Activated B cell treated with CpG ODN at 0.5 μM for 24 hours (primary cell): ENCODE results near the gene DTX3L. TPM values are rescaled to one million over a fixed set of nuclear protein-coding genes. Genes with fewer than 3 reads are reported as not detected.

Source experiments
- ATAC-seq: fragments of 200-7000 bp; cut with Tn5 transposase; one replicate; pipeline ENCODE4 v1.10.0; 2021; ENCODE audit warnings: low read depth, mild to moderate bottlenecking, moderate library complexity
- CTCF ChIA-PET: fragments of 350-600 bp; sonication (Branson Sonifier 250); formaldehyde crosslinking; loops from one replicate; lab custom pipeline; 2021; ENCODE audit warnings: antibody characterized with exemption; lab: Charles Lee
- POLR2A ChIA-PET: fragments of 350-600 bp; sonication (Branson Sonifier 250); formaldehyde crosslinking; loops from one replicate; lab custom pipeline; 2021; ENCODE audit warnings: antibody characterized with exemption; lab: Charles Lee
- DNase-seq: peaks from one replicate; pipeline ENCODE4 v3.0.0; 2022
- H3K27ac Mint-ChIP-seq: one replicate; pipeline ENCODE4 v1.8.0; 2020; ENCODE audit warnings: mixed read lengths
- H3K27me3 Mint-ChIP-seq: one replicate; pipeline ENCODE4 v1.8.0; 2021; ENCODE audit warnings: mixed read lengths
- H3K36me3 Mint-ChIP-seq: one replicate; pipeline ENCODE4 v1.8.0; 2021; ENCODE audit warnings: low read depth, mixed read lengths
- H3K4me1 Mint-ChIP-seq: one replicate; pipeline ENCODE4 v1.8.0; 2021; ENCODE audit warnings: mixed read lengths
- H3K4me3 Mint-ChIP-seq: one replicate; pipeline ENCODE4 v1.8.0; 2020; ENCODE audit warnings: mild to moderate bottlenecking, mixed read lengths
- H3K9me3 Mint-ChIP-seq: one replicate; pipeline ENCODE4 v1.8.0; 2020; ENCODE audit warnings: mixed read lengths
- intact Hi-C: fragments of 100-400 bp; cut with micrococcal nuclease; formaldehyde crosslinking; loops from one replicate; pipeline ENCODE4 v1.15.1; 2024
- total RNA-seq: library from RNA; stranded (reverse); gene quantifications from 2 replicates; pipeline ENCODE4 v1.2.3, GENCODE V29; 2022
- TF ChIP-seq, protein P1 (sequence below): fragments of 200-600 bp; IDR thresholded peaks from one replicate; pipeline ENCODE4 v1.8.0; 2022; ENCODE audit warnings: antibody characterized with exemption, mild to moderate bottlenecking

The DTX3L gene
- total RNA-seq, 1 donor from 2014 or later, result 76.5 TPM

GRCh38 chr3:122590610-122591009 lies 26.5 kb downstream of the DTX3L start:
- Mint-ChIP-seq H3K27ac (peak overlapping the region; percentile 81), H3K36me3 (peaks cover 39% of the 10 kb centered on the region), H3K27me3 (no peaks in the 10 kb centered on the region), H3K4me3 (no peak overlapping the region), H3K4me1 (peaks cover 83% of the 10 kb centered on the region), H3K9me3 (peaks cover under 1% of the 10 kb centered on the region)
- DNase-seq (no peak), ATAC-seq (no peak)
- ChIA-PET POLR2A (interaction anchor here (0.8 to 1.4 kb wide), 4 partner anchors 12 to 89 kb away, joined by 3 read pairs; no protein-coding TSS in a partner anchor), CTCF (interaction anchor here (1.1 kb wide), 1 partner anchor 12 kb away, joined by 4 read pairs; no protein-coding TSS in a partner anchor)
- intact Hi-C loops, result no loop called here
- TF ChIP-seq, protein P1, sequence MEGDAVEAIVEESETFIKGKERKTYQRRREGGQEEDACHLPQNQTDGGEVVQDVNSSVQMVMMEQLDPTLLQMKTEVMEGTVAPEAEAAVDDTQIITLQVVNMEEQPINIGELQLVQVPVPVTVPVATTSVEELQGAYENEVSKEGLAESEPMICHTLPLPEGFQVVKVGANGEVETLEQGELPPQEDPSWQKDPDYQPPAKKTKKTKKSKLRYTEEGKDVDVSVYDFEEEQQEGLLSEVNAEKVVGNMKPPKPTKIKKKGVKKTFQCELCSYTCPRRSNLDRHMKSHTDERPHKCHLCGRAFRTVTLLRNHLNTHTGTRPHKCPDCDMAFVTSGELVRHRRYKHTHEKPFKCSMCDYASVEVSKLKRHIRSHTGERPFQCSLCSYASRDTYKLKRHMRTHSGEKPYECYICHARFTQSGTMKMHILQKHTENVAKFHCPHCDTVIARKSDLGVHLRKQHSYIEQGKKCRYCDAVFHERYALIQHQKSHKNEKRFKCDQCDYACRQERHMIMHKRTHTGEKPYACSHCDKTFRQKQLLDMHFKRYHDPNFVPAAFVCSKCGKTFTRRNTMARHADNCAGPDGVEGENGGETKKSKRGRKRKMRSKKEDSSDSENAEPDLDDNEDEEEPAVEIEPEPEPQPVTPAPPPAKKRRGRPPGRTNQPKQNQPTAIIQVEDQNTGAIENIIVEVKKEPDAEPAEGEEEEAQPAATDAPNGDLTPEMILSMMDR, result no peak

DNA sequence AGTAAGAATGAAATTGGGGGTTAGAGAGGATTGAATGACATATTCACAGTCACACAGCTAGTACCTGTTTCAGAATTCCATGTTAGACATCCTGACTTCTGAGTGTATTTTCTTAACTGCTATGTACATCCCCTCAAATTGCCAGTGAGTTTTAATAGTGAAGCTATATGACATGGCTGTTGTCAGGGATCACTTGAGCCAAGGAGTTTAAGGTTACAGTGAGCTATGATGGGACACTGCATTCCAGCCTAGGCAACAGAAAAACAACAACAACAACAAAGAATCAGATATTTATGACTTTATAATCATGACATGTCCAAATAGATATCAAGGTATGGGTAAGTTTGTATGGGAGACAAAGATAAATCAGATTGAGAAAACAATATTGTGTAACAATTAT lies 29.9 kb downstream of the DTX3L start:
- Mint-ChIP-seq H3K4me1 (peaks cover 74% of the 10 kb centered on the region), H3K27me3 (no peaks in the 10 kb centered on the region), H3K9me3 (no peaks in the 10 kb centered on the region), H3K36me3 (peaks cover 47% of the 10 kb centered on the region), H3K4me3 (no peak overlapping the region), H3K27ac (peak overlapping the region; percentile 24)
- ChIA-PET POLR2A (interaction anchor here (1.0 to 3.6 kb wide), 5 partner anchors 10 to 27 kb away, joined by 3 to 11 read pairs (median 4); no protein-coding TSS in a partner anchor), CTCF (no interaction called here)
- ATAC-seq (no peak), DNase-seq (no peak)
- intact Hi-C loops, result no loop called here
- TF ChIP-seq, protein P1, result no peak

DNA sequence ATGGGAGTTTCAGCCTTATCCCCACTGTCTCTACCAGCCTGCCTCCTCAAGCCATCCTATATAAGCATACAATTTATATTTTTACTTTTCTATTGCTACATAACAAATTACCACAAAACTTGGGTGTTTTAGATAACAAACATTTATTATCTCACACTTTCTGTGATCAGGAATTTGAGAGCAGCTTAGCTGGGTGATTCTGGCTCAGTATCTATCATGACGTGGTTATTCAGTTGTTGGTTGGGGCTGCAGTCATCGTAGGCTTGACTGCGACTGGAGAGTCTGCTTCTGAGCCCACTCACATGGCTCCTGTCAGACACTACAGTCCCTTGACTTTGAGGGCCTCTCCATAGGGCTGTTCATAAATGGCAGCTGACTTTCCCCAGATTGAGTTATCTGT lies 34.0 kb downstream of the DTX3L start:
- Mint-ChIP-seq H3K27me3 (no peaks in the 10 kb centered on the region), H3K27ac (peak overlapping the region; percentile 74), H3K9me3 (no peaks in the 10 kb centered on the region), H3K4me1 (peaks cover 66% of the 10 kb centered on the region), H3K4me3 (no peak overlapping the region), H3K36me3 (peaks cover 54% of the 10 kb centered on the region)
- ATAC-seq, result peak; percentile 25
- POLR2A ChIA-PET, result interaction anchor here (0.6 to 1.0 kb wide), 2 partner anchors 20 to 35 kb away, joined by 3 to 4 read pairs; no protein-coding TSS in a partner anchor
- TF ChIP-seq, protein P1, result no peak
- CTCF ChIA-PET, result no interaction called here
- no peak for DNase-seq
- intact Hi-C loops, result loop anchor here (1.0 kb wide), 1 partner anchor 9 kb away; no protein-coding TSS in a partner anchor

- peaks cover 68% of the 10 kb centered on the region for H3K4me1 Mint-ChIP-seq
- no peak overlapping the region for H3K4me3 Mint-ChIP-seq
- intact Hi-C loops, result loop anchor here (1.0 kb wide), 1 partner anchor 9 kb away; no protein-coding TSS in a partner anchor
- H3K27me3 Mint-ChIP-seq, result no peaks in the 10 kb centered on the region
- ATAC-seq (peak; percentile 68), DNase-seq (no peak)
- TF ChIP-seq, protein P1, result no peak
- ChIA-PET POLR2A (interaction anchor here (0.6 to 1.0 kb wide), 2 partner anchors 20 to 36 kb away, joined by 3 to 4 read pairs; no protein-coding TSS in a partner anchor), CTCF (no interaction called here)
- H3K27ac Mint-ChIP-seq, result peak overlapping the region; percentile 74
- H3K9me3 Mint-ChIP-seq, result no peaks in the 10 kb centered on the region
- H3K36me3 Mint-ChIP-seq, result peaks cover 58% of the 10 kb centered on the region
Measured at GRCh38 chr3:122598556-122598955, 34.4 kb downstream of the DTX3L start.

- no peak for DNase-seq
- ChIA-PET CTCF (no interaction called here), POLR2A (no interaction called here)
- H3K4me3 Mint-ChIP-seq, result no peak overlapping the region
- no peak for ATAC-seq
- H3K27me3 Mint-ChIP-seq, result no peaks in the 10 kb centered on the region
- intact Hi-C loops, result no loop called here
- peaks cover 54% of the 10 kb centered on the region for H3K4me1 Mint-ChIP-seq
- H3K27ac Mint-ChIP-seq, result peak overlapping the region; percentile 44
- H3K9me3 Mint-ChIP-seq, result no peaks in the 10 kb centered on the region
- H3K36me3 Mint-ChIP-seq, result peaks cover 54% of the 10 kb centered on the region
- TF ChIP-seq, protein P1, result no peak
Measured at GRCh38 chr3:122602011-122602710, 38.0 kb downstream of the DTX3L start.
